Gastrocnemius medialis (tissue), 4 donors: Measurements from ENCODE around the gene DLX5.

Experiments used
- CTCF ChIP-seq, 5 experiments: fragments of 450-650 bp in 3 of 5; fragments of 200-600 bp in 2 of 5; sonication (generic) in 2 of 5; IDR thresholded peaks in 4 of 5; conservative IDR thresholded peaks in 1 of 5; 1 replicate in 4 of 5; 2 replicates in 1 of 5; pipeline ENCODE4 v1.5.1; 2016 to 2019; ENCODE audit warnings: antibody characterized with exemption in 5 of 5, mild to moderate bottlenecking in 3 of 5, moderate library complexity in 3 of 5
- POLR2A ChIP-seq, 2 donors: fragments of 450-650 bp; IDR thresholded peaks; one replicate each; pipeline ENCODE4 v1.6.1; 2017; ENCODE audit warnings: antibody characterized with exemption in 2 of 2, mild to moderate bottlenecking in 2 of 2, moderate library complexity in 2 of 2

GRCh38 chr7:97020996-97021746 is 3.5 kb downstream of the DLX5 start:
- TF ChIP-seq CTCF (IDR thresholded peaks at IDR 0.05 in 4 of 5, conservative IDR thresholded peaks at IDR 0.05 in 1 of 5) (no peak), POLR2A (IDR thresholded peaks at IDR 0.05) (no peak)
